Keratinocyte (primary cell): ENCODE measurements around the gene CDHR4.

Experiments used
- EZH2 ChIP-seq: IDR thresholded peaks from one replicate; pipeline ENCODE4 v1.6.1; 2012; ENCODE audit warnings: inconsistent platforms, mild to moderate bottlenecking, low read length, moderate library complexity
- TF ChIP-seq, protein P1 (sequence below), 3 experiments: IDR thresholded peaks in 1 of 3; conservative IDR thresholded peaks in 1 of 3; optimal IDR thresholded peaks in 1 of 3; 2 replicates in 2 of 3; 3 replicates in 1 of 3; pipeline versions ENCODE3 to v1.5.1; 2011; ENCODE audit warnings: low read length in 3 of 3, mild to moderate bottlenecking in 3 of 3, moderate library complexity in 2 of 3, control low read depth in 1 of 3, inconsistent platforms in 1 of 3; ENCODE audit not compliant: insufficient read depth in 2 of 3; ENCODE audit errors: extremely low read depth in 1 of 3

GRCh38 chr3:49775538-49775937, 24.1 kb downstream of the CDHR4 start:
- TF ChIP-seq, protein P1, sequence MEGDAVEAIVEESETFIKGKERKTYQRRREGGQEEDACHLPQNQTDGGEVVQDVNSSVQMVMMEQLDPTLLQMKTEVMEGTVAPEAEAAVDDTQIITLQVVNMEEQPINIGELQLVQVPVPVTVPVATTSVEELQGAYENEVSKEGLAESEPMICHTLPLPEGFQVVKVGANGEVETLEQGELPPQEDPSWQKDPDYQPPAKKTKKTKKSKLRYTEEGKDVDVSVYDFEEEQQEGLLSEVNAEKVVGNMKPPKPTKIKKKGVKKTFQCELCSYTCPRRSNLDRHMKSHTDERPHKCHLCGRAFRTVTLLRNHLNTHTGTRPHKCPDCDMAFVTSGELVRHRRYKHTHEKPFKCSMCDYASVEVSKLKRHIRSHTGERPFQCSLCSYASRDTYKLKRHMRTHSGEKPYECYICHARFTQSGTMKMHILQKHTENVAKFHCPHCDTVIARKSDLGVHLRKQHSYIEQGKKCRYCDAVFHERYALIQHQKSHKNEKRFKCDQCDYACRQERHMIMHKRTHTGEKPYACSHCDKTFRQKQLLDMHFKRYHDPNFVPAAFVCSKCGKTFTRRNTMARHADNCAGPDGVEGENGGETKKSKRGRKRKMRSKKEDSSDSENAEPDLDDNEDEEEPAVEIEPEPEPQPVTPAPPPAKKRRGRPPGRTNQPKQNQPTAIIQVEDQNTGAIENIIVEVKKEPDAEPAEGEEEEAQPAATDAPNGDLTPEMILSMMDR (optimal IDR thresholded peaks at IDR 0.05 in 1 of 3, IDR thresholded peaks at IDR 0.05 in 1 of 3, conservative IDR thresholded peaks at IDR 0.05 in 1 of 3; ENCODE audit: extremely low read depth in 1 of 3, insufficient read depth in 2 of 3, low read length in 3 of 3), result no peak
- no peak for TF ChIP-seq EZH2
